ENCODE results near the gene GNAQ.

Gene GNAQ

DNA sequence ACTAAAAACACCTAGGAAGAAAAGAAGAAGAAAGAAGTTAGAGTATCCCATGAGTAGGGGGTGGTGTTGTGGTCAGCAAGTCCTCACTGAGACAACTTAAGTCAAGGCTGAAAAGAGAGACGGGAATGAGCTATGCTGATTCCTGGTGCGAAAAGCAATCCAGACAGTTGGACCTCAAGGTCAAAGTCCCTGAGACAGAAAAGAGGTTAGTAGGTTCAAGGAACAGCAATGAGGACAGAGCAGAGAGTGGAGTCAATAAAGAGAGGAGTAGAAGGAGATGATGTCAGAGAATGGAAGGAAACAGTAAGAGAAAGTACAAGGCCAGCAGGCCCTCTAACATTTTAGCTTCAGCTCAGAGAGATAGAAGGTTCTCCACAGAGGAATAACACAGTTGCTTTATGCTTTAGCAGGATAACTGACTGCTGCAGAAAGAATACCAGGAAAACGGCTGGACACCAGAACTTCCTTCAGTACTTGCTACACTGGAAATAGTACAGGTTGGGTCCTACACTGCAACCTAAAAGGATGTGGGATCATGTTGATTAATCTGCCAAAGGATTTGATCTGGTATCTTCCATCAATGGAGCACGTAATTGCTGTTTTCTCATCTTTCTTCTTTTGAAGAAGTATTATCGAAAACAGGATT lies 43.6 kb downstream of the GNAQ start:
- H3K27ac ChIP-seq (ENCODE audit: low read length, poor library complexity, severe bottlenecking): no peak overlapping the region

DNA sequence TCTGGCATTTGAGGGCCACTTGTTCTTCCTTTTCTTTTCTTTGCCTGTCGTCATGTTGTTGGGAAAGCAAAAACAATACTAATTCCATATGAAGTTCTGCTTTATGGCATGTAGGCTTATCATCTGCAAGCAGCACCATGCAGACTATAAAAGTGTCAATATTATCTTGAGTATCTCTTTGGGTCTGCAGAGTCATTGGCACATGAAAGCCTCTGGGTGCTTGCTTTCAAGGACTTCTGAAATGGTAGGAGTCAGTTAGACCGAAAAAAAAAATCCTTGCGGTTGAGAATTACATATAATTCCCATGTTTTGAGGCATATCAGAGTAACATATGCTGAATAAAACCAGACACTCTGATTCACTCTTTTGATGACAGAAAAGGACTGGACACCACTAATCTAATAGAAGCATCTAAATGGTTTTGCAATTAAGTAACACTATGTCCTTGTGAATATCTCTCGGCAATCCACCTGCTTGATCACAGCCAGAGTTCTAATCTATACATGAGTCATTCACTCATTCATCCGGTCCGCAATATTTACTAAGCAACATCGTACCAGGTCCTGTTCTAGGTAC lies 44.4 kb downstream of the GNAQ start:
- no peak overlapping the region for H2BK12ac ChIP-seq (ENCODE audit: low read length in 2 of 2)
- no peak overlapping the region for H3K14ac ChIP-seq (ENCODE audit: low read length in 2 of 2)
- no peak overlapping the region for H3K4me3 ChIP-seq (ENCODE audit: insufficient read depth in 1 of 2, low read depth in 1 of 2, low read length in 2 of 2)
- H3K9ac ChIP-seq (ENCODE audit: low read length): no peak overlapping the region
- no peak overlapping the region for H2AK5ac ChIP-seq (ENCODE audit: low read length, severe bottlenecking)
- H3K18ac ChIP-seq (ENCODE audit: low read depth in 1 of 2, low read length in 2 of 2): no peak overlapping the region
- WGBS: 73% methylated on average over 6 of the region's 7 CpGs
- no peak overlapping the region for H2BK15ac ChIP-seq (ENCODE audit: low read depth, poor library complexity, severe bottlenecking)
- H4K91ac ChIP-seq (ENCODE audit: low read length): no peak overlapping the region
- no peak overlapping the region for H3K27ac ChIP-seq (ENCODE audit: low read length, poor library complexity, severe bottlenecking)
- no peak overlapping the region for H3K4ac ChIP-seq (ENCODE audit: low read depth in 1 of 2, low read length in 2 of 2)
- H2AFZ ChIP-seq (ENCODE audit: low read depth, low read length): no peak overlapping the region
- H3K27me3 ChIP-seq (ENCODE audit: control insufficient read depth in 1 of 2, insufficient read depth in 1 of 2, low read length in 2 of 2): no peaks in the 10 kb centered on the region
- no peak overlapping the region for H2BK5ac ChIP-seq (ENCODE audit: low read depth, low read length, poor library complexity, severe bottlenecking)
- no peak overlapping the region for H3K4me2 ChIP-seq (ENCODE audit: low read length, poor library complexity, severe bottlenecking)
- no peak overlapping the region for H2BK120ac ChIP-seq (ENCODE audit: low read depth, low read length)
- peaks cover 35% of the 10 kb centered on the region for H3K79me1 ChIP-seq (replicated peaks; ENCODE audit: low read length, poor library complexity, severe bottlenecking)
- H3K36me3 ChIP-seq (ENCODE audit: control insufficient read depth in 1 of 2, insufficient read depth in 2 of 2, low read depth in 1 of 2, low read length in 2 of 2): no peaks in the 10 kb centered on the region
- H3K4me1 ChIP-seq (ENCODE audit: control insufficient read depth, insufficient read depth, low read depth, low read length): no peaks in the 10 kb centered on the region
- H3K23ac ChIP-seq (ENCODE audit: low read length in 2 of 2): no peak overlapping the region
- no peaks in the 10 kb centered on the region for H3K9me3 ChIP-seq (ENCODE audit: control insufficient read depth, low read length)
- DNase-seq: no peak
- no peak overlapping the region for H4K8ac ChIP-seq (ENCODE audit: low read length)

More for the DNA sequence above, 43.6 kb downstream of the GNAQ start:
- WGBS: 97% methylated on average over 3 of the region's 5 CpGs
- Histone ChIP-seq H2BK120ac (ENCODE audit: low read depth, low read length) (no peak overlapping the region), H3K36me3 (ENCODE audit: control insufficient read depth in 1 of 2, insufficient read depth in 2 of 2, low read depth in 1 of 2, low read length in 2 of 2) (no peaks in the 10 kb centered on the region), H3K18ac (ENCODE audit: low read depth in 1 of 2, low read length in 2 of 2) (no peak overlapping the region), H3K4ac (ENCODE audit: low read depth in 1 of 2, low read length in 2 of 2) (no peak overlapping the region), H4K8ac (ENCODE audit: low read length) (no peak overlapping the region), H3K4me2 (ENCODE audit: low read length, poor library complexity, severe bottlenecking) (no peak overlapping the region), H3K14ac (ENCODE audit: low read length in 2 of 2) (no peak overlapping the region), H3K9me3 (ENCODE audit: control insufficient read depth, low read length) (no peaks in the 10 kb centered on the region), H3K4me3 (ENCODE audit: insufficient read depth in 1 of 2, low read depth in 1 of 2, low read length in 2 of 2) (no peak overlapping the region), H2AK5ac (ENCODE audit: low read length, severe bottlenecking) (no peak overlapping the region), H3K9ac (ENCODE audit: low read length) (no peak overlapping the region), H2AFZ (ENCODE audit: low read depth, low read length) (no peak overlapping the region), H2BK15ac (ENCODE audit: low read depth, poor library complexity, severe bottlenecking) (no peak overlapping the region), H3K27me3 (ENCODE audit: control insufficient read depth in 1 of 2, insufficient read depth in 1 of 2, low read length in 2 of 2) (no peaks in the 10 kb centered on the region), H3K4me1 (ENCODE audit: control insufficient read depth, insufficient read depth, low read depth, low read length) (no peaks in the 10 kb centered on the region), H2BK12ac (ENCODE audit: low read length in 2 of 2) (no peak overlapping the region), H4K91ac (ENCODE audit: low read length) (no peak overlapping the region), H3K23ac (ENCODE audit: low read length in 2 of 2) (no peak overlapping the region), H2BK5ac (ENCODE audit: low read depth, low read length, poor library complexity, severe bottlenecking) (no peak overlapping the region), H3K79me1 (replicated peaks; ENCODE audit: low read length, poor library complexity, severe bottlenecking) (peaks cover 35% of the 10 kb centered on the region)
- DNase-seq: no peak

DNA sequence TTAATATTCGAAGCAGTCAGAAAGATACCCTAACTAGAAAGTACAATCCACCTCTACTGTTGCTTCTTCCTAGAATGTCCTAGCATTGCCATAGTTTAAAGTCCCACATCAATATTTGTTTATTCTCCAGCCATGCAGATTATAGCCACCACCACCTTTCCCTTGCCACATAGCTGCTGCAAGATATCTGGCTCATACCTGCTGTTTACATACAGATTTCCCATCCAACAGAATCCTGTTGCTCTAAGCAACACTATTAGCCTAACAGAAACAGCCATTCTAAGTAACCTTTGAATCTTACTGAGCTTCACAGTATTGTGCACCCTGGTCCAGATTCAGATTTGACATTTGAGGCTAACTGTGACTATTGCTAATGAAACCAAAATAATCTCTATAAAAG lies 45.6 kb downstream of the GNAQ start:
- Histone ChIP-seq H3K79me1 (replicated peaks; ENCODE audit: low read length, poor library complexity, severe bottlenecking) (peaks cover 27% of the 10 kb centered on the region), H3K18ac (ENCODE audit: low read depth in 1 of 2, low read length in 2 of 2) (no peak overlapping the region), H2BK12ac (ENCODE audit: low read length in 2 of 2) (no peak overlapping the region), H2AK5ac (ENCODE audit: low read length, severe bottlenecking) (no peak overlapping the region), H3K9me3 (ENCODE audit: control insufficient read depth, low read length) (no peaks in the 10 kb centered on the region), H4K8ac (ENCODE audit: low read length) (no peak overlapping the region), H3K9ac (ENCODE audit: low read length) (no peak overlapping the region), H2BK5ac (ENCODE audit: low read depth, low read length, poor library complexity, severe bottlenecking) (no peak overlapping the region), H3K4ac (ENCODE audit: low read depth in 1 of 2, low read length in 2 of 2) (no peak overlapping the region), H3K23ac (ENCODE audit: low read length in 2 of 2) (no peak overlapping the region), H2BK120ac (ENCODE audit: low read depth, low read length) (no peak overlapping the region), H3K36me3 (ENCODE audit: control insufficient read depth in 1 of 2, insufficient read depth in 2 of 2, low read depth in 1 of 2, low read length in 2 of 2) (no peaks in the 10 kb centered on the region), H4K91ac (ENCODE audit: low read length) (no peak overlapping the region), H3K27ac (ENCODE audit: low read length, poor library complexity, severe bottlenecking) (no peak overlapping the region), H3K4me2 (ENCODE audit: low read length, poor library complexity, severe bottlenecking) (no peak overlapping the region), H3K27me3 (ENCODE audit: control insufficient read depth in 1 of 2, insufficient read depth in 1 of 2, low read length in 2 of 2) (no peaks in the 10 kb centered on the region), H3K4me3 (ENCODE audit: insufficient read depth in 1 of 2, low read depth in 1 of 2, low read length in 2 of 2) (no peak overlapping the region), H3K14ac (ENCODE audit: low read length in 2 of 2) (no peak overlapping the region), H2BK15ac (ENCODE audit: low read depth, poor library complexity, severe bottlenecking) (no peak overlapping the region), H3K4me1 (ENCODE audit: control insufficient read depth, insufficient read depth, low read depth, low read length) (peaks cover 2% of the 10 kb centered on the region), H2AFZ (ENCODE audit: low read depth, low read length) (no peak overlapping the region)
- DNase-seq: no peak
- WGBS: 97% methylated on average over 1 of the region's 1 CpG

DNA sequence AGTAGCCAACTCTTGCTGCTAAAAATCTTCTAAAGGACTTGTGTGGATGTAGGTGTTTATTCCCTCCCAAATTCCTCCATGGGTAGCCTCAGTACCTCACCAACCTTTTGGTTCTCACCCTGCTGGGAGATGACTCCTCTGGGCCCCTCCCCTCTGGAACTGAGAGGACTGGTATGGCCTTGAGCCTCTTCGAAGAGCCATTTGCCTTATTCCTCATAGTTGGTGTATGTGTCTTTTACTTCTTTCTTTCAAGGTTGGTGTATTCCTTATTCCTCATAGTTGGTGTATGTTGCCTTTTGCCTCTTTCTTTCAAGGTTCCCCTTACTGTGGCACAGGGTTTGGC lies 48.3 kb downstream of the GNAQ start:
- Histone ChIP-seq H2BK12ac (ENCODE audit: low read length in 2 of 2) (no peak overlapping the region), H3K27ac (ENCODE audit: low read length, poor library complexity, severe bottlenecking) (no peak overlapping the region), H3K23ac (ENCODE audit: low read length in 2 of 2) (no peak overlapping the region), H3K9ac (ENCODE audit: low read length) (no peak overlapping the region), H2BK5ac (ENCODE audit: low read depth, low read length, poor library complexity, severe bottlenecking) (no peak overlapping the region), H2BK120ac (ENCODE audit: low read depth, low read length) (no peak overlapping the region), H3K27me3 (ENCODE audit: control insufficient read depth in 1 of 2, insufficient read depth in 1 of 2, low read length in 2 of 2) (no peaks in the 10 kb centered on the region), H3K4me2 (ENCODE audit: low read length, poor library complexity, severe bottlenecking) (no peak overlapping the region), H3K4ac (ENCODE audit: low read depth in 1 of 2, low read length in 2 of 2) (no peak overlapping the region), H4K8ac (ENCODE audit: low read length) (no peak overlapping the region), H3K4me3 (ENCODE audit: insufficient read depth in 1 of 2, low read depth in 1 of 2, low read length in 2 of 2) (no peak overlapping the region), H3K36me3 (ENCODE audit: control insufficient read depth in 1 of 2, insufficient read depth in 2 of 2, low read depth in 1 of 2, low read length in 2 of 2) (no peaks in the 10 kb centered on the region), H4K91ac (ENCODE audit: low read length) (no peak overlapping the region), H2AFZ (ENCODE audit: low read depth, low read length) (no peak overlapping the region), H3K9me3 (ENCODE audit: control insufficient read depth, low read length) (no peaks in the 10 kb centered on the region), H2AK5ac (ENCODE audit: low read length, severe bottlenecking) (no peak overlapping the region), H3K79me1 (replicated peaks; ENCODE audit: low read length, poor library complexity, severe bottlenecking) (peaks cover 21% of the 10 kb centered on the region), H3K4me1 (ENCODE audit: control insufficient read depth, insufficient read depth, low read depth, low read length) (peaks cover 2% of the 10 kb centered on the region), H2BK15ac (ENCODE audit: low read depth, poor library complexity, severe bottlenecking) (no peak overlapping the region), H3K18ac (ENCODE audit: low read depth in 1 of 2, low read length in 2 of 2) (no peak overlapping the region), H3K14ac (ENCODE audit: low read length in 2 of 2) (no peak overlapping the region)
- no CpG with 5 or more reads among the region's 1 CpG for WGBS
- no peak for DNase-seq
